Myocyte (in vitro differentiated cells): ENCODE results near the gene GBP5. TPM values are rescaled to one million over a fixed set of nuclear protein-coding genes. Genes with fewer than 3 reads are reported as not detected.

Source experiments
- total RNA-seq: library from RNA; depleted of rRNA; stranded (reverse); fragments of >200 nt; gene quantifications from 2 replicates; pipeline ENCODE4 v1.2.3, GENCODE V29; 2014

The GBP5 gene
- total RNA-seq, 1 donor from 2014 or later, result not detected

Other genes starting within 250 kb of the GBP5 start
- 20.5 and 26.9 TPM in 2 replicates for gene GBP3, start 250.0 kb downstream of the GBP5 start, total RNA-seq
- 25.6 and 30.3 TPM in 2 replicates for gene GBP1, start 207.7 kb downstream of the GBP5 start, total RNA-seq
- gene GBP2, start 146.7 kb downstream of the GBP5 start, total RNA-seq, result 70.6 and 111 TPM in 2 replicates
- not detected in 2 replicates for gene GBP7, start 96.9 kb downstream of the GBP5 start, total RNA-seq
- not detected in 2 replicates for gene GBP4, start 73.9 kb downstream of the GBP5 start, total RNA-seq
- 0.16 TPM in 1 of 2 replicates, not detected in the other for gene GBP6, start 91.2 kb upstream of the GBP5 start, total RNA-seq